GM19240 (cell line): Measurements from ENCODE around the gene ACSL3.
A peak's percentile ranks its signal among the peaks of the same experiment; 100 is the strongest.

Source experiments
- DNase-seq: peaks from one replicate; pipeline ENCODE4 v3.0.0; 2011; ENCODE audit warnings: low spot score; ENCODE audit not compliant: insufficient read length

Gene ACSL3

DNA sequence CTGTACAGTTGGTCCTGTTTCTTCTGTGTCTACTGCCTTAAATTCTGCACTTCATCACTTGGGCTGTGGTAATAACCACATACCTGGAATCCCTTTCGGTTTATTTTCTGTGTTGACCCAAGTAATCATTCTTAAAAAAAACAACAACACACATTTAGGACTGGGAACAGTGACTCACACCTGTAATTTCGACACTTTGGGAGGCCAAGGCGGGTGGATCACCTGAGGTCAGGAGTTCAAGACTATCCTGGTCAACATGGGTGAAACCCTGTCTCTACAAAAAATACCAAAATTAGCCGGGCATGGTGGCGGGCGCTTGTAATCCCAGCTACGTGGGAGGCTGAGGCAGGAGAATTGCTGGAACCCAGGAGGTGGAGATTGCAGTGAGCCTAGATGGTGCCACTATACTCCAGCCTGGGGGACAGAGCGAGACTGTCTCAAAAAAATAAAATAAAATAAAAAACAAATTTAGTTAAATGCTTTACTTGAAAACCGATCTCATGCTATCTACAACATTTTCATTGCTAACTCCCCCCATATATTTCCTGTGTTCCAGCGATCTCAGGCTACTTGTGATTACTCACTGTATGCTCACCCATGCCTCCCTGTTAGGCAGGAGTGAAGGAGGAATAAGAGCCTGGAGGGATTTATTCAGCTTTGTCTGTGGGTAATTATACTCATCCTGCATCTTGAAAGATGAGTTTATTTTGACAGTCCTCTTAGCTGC is 18.2 kb downstream of the ACSL3 start:
- DNase-seq: no peak

DNA sequence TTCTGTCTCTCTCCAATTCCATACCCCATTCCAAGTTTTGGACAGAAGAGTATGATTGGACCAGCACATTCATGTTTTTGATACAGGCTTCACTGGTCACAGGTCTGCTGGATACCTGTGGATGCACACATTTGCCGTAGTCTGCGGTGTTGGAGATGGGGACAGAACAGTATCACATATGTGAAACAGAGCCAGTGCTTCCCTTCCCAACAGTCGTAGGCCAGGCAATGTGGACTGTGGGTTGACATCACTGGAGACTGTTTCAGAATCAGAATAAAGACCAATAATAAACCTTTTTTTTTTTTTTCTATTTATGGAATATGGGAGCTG is 18.7 kb downstream of the ACSL3 start:
- no peak for DNase-seq

DNA sequence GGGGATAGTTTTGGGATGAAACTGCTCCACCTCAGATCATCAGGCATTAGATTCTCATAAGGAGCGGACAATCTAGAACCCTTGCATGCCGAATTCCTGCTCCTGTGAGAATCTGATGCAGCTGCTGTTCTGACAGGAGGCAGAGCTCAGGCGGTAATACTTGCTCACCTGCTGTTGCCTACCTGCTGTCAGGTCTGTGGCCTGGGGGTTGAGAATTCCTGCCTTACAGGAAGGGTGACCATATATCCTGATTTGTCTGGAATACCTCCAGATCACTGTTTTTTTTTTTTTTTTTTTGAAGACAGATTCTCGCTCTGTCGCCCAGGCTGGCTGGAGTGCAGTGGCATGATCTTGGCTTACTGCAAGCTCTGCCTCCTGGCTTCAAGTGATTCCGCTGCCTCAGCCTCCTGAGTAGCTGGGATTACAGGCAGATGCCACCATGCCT is 21.7 kb downstream of the ACSL3 start:
- DNase-seq: no peak

DNA sequence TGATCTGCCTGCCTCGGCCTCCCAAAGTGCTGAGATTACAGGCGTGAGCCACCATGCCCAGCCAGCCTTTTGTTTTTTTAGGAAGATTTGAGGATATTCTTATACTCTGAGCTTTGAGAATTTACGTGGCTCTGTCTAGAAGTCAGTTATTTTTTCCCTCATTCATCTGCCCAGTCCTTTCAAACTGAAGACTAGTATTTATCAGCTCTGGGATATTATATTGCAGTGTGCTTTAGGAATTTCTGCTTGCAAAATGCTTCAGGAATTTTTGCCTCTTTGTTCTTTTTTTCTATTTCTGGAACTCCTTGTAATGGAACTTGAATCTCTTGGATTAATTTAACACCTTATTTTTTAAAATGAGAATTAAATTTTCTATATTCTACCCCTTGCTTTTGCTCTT is 22.6 kb downstream of the ACSL3 start:
- DNase-seq: no peak

DNA sequence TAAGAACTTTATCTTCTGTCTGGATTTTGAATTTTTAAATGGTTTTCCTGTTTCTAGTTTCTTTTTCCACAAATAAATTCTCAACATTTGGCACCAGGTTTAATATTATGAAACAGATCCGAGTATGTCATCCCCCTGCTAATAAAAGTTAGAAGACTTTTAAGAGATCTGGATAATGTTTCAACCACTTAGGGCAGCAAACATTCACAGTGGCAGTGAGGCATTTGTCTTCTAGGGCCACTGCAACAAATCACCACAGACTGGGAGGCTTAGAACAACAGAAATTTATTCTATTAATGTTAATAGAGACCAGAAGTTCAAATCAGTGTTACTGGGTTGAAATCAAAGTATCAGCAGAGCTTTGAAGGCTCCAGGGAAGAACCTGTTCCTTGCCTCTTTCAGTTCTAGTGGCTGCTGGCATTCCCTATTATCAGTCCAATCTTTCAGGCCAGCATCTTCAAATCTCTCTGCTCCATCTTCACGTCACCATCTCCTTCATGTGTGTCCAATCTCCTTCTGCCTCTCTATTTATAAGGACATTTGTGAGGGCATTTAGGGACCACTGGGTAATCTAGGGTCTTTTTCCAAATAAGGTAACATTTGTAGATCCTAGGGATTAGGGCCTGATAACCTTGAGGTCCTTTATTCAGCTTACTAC is 23.4 kb downstream of the ACSL3 start:
- DNase-seq: no peak

- DNase-seq: no peak
Observed at GRCh38 chr2:222884805-222885424, 24.1 kb downstream of the ACSL3 start.

GRCh38 chr2:222887124-222887523 is 26.3 kb downstream of the ACSL3 start:
- DNase-seq: no peak

GRCh38 chr2:222888716-222889115 is 27.9 kb downstream of the ACSL3 start:
- no peak for DNase-seq

GRCh38 chr2:222891890-222892289 is 31.1 kb downstream of the ACSL3 start:
- DNase-seq: no peak

GRCh38 chr2:222892321-222892720 is 31.5 kb downstream of the ACSL3 start:
- no peak for DNase-seq

GRCh38 chr2:222892761-222893160 is 31.9 kb downstream of the ACSL3 start:
- DNase-seq: no peak

DNA sequence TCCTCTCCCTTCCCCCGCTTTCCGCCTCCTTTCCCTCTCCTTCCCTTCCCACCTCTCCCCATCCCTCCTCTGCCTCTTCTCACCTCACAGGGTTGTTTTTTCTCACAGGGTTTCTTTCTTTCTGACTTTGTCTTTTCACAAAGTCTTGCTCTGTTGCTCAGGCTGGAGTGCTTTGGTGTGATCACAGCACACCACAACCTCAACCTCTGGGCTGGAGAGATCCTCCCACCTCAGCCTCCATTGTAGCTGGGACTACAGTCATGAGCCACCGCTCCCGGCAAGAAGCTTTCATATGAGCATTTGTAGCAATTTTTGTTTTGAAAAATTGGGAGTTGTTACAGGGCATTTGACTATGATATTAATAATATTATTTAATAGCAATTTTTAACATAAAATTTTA is 32.9 kb downstream of the ACSL3 start:
- no peak for DNase-seq

- DNase-seq: no peak
Observed at GRCh38 chr2:222895144-222895543, 34.3 kb downstream of the ACSL3 start.

DNA sequence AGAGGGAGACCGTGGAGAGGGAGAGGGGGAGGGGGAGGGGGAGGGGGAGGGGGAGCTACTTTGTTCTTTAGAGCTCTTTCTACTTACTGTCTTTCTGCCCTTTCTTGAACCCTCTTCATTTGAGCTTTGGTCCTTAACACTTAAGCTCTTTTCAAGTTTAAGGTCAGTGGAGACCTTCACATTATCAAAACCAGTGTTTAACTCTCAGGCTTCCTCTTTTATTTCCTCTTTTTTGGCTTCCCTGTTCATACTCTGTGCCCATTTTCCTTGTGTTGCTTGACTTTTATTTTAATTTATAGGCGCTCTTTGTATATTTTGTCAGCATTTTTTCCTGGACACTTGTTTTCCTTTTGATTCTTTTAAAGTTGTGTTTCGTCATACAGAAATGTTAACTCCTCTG is 37.1 kb downstream of the ACSL3 start:
- no peak for DNase-seq

DNA sequence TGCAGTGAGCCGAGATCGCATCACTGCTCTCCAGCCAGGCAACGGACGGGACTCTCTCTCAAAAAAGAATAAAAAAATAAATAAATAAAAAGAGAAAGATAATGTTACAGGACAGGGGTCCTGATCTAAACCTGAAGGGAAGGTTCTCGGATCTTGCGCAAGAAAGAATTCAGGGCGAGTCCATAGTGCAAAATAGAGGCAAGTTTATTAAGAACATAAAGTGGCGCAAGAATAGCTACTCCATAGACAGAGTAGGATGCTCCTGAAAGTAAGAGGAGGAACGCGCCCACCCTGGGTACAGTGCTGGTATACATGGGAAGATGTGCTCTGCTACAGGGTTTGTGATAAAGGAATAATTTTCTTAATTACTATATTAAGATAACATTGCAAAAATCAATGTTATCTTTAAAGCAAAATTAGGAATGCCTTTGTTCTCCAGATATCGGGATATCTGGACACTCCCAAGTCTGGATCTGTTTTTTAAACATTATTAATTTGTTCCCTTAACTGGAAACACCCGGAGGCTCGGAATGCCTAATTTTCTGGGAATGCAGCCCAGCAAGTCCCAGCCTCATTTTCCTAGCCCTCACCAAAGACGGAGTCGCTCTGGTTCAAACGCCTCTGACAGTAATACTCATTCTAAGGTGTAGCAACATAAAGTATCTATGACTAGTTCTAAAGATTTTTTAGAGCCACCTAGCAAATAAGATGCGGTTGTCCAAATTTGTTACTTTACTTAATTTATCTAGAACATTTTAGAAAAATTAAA is 38.8 kb downstream of the ACSL3 start:
- DNase-seq: no peak

DNA sequence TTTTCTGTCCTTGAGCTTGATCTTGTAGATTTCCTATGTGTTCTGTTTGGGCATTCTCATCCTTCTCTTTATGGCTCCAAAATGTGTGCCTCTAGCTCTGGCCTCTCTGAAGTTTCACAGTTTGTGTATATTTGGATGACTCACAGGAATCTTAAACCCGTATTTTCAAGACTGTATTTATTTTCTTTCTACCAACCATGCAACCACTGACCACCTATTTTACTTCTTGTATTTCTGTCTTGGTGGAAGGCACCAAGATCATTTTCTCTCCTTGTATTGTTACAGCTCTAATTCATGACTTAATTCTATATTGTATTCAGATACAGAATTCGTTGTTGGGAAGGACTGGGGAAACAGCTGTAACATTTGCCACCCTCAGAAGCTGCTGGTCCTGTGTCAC is 39.5 kb downstream of the ACSL3 start:
- DNase-seq: no peak

DNA sequence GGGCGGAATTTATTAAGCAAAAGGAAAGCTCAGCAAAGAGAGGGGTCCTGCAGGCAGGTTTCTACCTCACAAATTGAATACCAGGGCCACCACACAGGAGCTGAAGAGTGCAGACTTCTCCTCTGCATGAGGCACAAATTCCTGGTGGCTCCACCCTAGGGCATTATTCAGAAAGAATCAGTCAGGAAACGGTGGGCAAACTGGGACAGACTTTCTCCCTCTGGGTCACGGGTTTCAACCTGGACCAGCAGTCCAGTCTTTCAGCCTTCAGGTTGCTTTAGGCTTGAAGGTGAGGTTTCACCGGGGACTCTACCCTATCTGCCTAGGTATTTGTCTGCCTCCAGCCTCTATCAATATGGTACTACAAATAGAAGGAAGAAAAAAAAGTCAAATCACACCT is 41.8 kb downstream of the ACSL3 start:
- no peak for DNase-seq

DNA sequence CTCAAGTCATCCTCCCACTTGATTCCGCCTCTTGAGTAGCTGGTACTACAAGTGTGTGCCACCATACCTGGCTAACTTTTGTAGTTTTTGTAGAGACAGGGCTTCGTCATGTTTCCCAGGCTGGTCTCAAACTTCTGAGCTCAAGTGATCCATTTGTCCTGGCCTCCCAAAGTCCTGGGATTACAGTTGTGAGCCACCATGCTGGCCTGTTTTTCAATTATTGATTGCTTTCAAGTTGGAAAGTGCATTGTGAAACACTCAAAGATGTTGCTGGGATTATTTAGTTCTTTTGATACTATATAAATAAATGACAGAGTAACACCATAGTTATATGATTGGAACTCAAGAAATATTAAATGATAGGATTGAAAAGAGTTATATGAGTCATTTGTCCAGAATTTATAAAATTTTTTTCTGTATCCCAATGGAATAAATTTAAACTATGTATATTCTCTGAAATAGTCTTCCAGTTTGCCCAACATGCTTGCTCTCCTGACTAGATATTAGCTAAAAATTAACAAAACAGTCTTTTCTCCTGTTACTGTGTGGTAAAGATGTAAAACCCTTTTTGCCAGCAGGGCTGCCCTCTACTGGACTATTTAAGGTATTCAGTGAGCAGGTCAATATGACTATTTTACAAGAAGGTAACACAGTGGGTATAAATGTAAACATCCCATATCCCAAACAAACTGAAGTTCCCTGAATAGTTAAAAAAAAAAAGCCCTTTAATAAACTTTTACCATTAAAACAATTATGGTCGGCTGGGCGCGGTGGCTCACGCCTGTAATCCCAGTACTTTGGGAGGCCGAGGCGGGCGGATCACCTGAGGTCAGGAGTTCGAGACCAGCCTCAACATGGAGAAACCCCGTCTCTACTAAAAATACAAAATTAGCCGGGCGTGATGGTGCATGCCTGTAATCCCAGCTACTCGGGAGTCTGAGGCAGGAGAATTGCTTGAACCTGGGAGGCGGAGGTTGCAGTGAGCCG is 42.7 kb downstream of the ACSL3 start:
- peak; percentile 8 for DNase-seq

- DNase-seq: no peak
Observed at GRCh38 chr2:222904557-222905258, 43.9 kb downstream of the ACSL3 start.

- no peak for DNase-seq
Observed at GRCh38 chr2:222907048-222907447, 46.2 kb downstream of the ACSL3 start.
